GM21423 (cell line): ENCODE measurements around the gene SLC10A7.
A peak's percentile ranks its signal among the peaks of the same experiment; 100 is the strongest.

Experiments
- ATAC-seq: cut with Tn5 transposase; IDR thresholded peaks from one replicate; pipeline ENCODE4 v1.9.1; 2021; ENCODE audit warnings: mild to moderate bottlenecking, moderate library complexity; ENCODE audit not compliant: unreplicated experiment

SLC10A7 gene, protein sequence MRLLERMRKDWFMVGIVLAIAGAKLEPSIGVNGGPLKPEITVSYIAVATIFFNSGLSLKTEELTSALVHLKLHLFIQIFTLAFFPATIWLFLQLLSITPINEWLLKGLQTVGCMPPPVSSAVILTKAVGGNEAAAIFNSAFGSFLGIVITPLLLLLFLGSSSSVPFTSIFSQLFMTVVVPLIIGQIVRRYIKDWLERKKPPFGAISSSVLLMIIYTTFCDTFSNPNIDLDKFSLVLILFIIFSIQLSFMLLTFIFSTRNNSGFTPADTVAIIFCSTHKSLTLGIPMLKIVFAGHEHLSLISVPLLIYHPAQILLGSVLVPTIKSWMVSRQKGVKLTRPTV

DNA sequence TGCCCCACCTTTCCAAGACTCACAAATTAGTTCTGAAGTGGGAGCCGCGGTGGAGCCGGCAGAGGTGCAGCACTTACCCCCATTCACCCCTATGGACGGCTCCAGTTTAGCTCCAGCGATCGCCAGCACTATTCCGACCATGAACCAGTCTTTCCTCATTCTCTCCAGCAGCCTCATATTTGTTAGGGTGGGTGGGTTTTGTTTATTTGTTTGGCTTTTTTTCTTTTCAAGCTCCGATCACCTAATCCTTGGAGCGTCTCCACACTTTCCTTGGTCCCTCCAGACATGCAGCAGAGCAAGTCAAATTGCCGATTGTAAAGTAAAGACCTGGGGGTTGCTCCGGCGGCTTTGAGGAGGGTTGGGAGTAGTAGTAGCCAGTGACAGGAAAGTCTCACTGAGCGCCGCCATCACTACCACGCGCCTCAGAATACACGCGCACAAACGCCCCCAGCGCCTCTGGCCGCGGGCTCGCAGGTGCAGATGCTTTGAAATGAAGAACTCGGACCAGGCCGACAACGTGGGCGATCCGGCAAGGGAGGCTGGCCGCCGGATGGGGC is at the start of gene SLC10A7:
Gene SLC10A7, minus strand, starts transcription at position 400 of the 557 bp plus-strand sequence. Its CDS starts 223 bp downstream, at position 177.
- ATAC-seq, result peak; percentile 77

DNA sequence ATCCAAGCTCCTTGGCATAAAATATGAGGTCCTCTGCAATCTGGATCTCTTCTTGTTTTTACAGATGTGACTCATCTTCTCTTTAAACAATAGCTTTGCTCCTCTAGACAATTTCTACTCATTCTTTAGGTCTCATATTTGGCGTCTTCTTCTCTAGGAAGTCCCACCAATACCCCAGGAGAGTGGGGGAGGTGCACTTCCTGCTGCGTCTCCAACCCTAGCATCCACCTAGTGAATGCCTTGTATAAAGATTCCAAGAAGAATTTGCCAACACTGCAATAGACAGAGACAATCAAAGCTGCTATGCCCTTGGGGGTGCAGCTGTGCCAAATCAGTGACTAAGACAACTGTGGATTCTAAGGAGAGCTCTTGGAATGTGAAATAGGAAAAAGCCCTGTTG is 45.7 kb upstream of the SLC10A7 start:
- no peak for ATAC-seq

DNA sequence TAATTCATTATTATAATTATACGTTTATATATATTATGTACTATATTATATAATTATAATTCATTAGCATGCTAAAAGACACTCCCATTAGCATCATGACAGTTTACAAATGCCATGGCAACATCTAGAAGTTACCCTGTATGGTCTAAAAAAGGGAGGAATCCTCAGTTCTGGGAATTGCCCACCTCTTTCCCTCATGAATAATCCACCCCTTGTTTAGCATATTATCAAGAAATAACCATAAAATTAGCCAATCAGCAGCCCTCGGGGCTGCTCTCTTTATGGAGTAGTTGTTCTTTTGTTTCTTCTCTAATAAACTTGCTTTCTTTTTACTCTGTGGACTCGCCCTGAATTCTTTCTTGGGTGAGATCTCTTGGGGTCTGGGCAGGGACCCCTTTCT is 42.8 kb upstream of the SLC10A7 start:
- no peak for ATAC-seq

DNA sequence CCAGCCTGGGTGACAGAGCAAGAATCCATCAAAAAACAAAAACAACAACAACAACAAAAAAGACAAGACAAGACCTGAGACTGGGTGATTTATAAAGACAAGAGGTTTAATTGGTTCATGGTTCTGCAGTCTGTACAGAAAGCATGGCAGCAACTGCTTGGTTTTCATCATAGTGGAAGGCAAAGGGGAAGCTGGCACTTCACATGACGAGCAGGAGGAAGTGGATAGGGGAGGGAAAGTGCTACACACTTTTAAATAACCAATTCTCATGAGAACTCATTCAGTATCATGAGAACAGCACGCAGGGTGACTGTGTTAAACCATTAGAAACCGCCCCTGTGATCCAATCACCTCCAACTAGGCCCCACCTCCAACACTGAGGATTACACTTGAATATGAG is 28.4 kb upstream of the SLC10A7 start:
- no peak for ATAC-seq

DNA sequence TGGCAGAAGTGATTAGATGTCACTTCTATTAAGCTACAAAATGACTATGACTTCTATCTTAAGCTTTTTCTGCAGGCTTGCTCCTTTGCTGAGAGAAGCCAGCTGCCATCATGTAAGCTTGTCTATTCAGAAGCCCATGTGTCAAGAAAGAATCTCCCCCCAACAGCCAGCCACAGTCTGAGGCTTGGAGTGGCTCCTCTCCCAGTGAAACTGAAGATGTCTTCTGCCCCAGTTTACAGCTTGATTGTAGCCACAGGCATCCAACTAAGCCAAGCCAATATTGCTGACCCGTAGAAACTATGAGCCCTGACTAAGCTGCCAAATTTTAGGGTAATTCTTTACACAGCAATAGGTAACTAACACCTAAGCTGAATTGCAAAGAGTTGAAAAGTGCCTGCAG is 26.7 kb upstream of the SLC10A7 start:
- no peak for ATAC-seq

DNA sequence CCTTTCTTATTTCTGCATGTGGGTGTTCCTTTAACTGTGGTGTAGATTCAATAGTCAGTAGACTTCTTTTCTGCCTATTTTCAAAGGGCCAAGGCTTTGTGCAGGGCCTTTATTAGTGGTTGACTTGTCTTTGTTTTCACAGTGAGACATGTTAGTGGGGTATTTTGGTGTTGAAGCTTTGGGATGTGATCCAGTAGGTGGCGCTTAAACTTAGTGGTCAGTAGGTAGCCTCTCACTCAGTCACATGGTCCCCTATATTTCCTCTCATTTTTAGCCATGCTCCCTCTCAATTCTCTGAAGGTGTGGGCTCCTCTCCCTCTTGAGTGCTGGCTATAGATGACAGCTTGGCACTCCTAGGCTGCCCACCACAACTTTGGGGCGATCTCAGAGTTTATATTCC is 23.4 kb upstream of the SLC10A7 start:
- peak; percentile 55 for ATAC-seq

DNA sequence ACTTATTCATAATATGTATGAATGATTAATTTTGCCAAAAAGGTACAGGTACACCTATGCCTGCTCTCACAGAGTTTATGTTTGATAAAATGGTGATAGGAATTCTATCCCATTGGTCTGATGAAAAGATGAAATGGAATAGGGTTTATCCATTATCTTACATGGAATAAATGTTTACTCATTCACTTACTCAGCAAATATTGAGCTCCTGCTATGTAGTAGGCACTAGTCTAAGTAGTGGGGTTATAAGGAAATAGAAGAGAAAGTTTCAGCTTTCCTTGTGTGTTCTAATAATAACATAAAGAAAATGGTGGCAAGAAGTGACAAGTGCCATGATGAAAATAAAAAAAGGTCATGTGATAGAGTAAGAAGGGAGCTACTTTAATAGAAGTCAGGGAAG is 12.4 kb upstream of the SLC10A7 start:
- no peak for ATAC-seq

DNA sequence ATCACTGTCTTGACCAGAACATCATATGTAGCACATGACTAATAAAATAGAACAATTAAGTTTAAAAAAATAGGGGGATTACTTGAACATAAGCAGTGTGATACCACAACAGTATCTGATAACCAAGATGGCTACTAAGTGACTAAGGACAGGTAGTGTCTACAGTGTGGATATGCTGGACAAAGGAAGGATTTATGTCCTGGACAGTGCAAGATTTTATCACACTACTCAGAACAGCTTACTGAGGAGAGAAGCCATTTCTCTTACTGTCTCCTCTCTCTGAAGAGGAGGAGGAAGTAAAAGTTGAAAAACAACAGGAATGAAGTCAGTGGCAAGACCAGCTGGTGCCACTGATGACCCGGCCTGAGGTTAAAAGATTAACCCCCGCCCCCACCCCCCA is 4.0 kb upstream of the SLC10A7 start:
- ATAC-seq, result no peak

DNA sequence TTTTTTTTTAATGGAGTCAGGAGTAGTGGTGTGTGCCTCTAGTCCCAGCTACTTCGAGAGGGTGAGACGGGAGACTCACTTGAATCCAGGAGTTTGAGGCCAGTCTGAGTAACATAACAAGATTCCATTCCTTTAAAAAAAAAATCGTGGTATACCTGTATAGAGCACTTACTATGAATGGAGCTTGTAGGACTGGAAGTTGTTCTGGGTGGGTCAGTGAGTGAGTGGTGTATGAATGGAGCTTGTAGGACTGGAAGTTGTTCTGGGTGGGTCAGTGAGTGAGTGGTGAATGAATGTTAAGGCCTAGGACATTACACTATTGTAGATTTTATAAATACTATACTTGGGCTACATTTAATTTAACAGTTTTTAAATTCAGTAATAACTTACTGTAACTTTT is 2.9 kb upstream of the SLC10A7 start:
- no peak for ATAC-seq

DNA sequence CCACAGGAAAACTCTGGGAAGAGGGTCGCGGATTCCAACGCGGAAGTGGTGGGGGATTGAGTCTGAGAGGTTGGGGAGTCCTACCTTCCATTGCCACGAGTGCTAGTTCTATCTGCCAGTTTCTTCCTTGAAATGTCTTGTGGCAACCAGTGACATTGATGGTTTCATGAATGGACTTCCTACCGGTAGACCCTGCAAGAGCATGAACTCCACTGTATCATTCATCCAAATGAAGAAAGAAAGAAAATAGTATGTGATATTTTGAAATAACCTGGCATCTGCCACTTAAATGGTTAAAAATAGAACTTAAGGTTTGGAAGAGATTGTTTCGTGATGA is 1.1 kb upstream of the SLC10A7 start:
- ATAC-seq, result peak; percentile 16

DNA sequence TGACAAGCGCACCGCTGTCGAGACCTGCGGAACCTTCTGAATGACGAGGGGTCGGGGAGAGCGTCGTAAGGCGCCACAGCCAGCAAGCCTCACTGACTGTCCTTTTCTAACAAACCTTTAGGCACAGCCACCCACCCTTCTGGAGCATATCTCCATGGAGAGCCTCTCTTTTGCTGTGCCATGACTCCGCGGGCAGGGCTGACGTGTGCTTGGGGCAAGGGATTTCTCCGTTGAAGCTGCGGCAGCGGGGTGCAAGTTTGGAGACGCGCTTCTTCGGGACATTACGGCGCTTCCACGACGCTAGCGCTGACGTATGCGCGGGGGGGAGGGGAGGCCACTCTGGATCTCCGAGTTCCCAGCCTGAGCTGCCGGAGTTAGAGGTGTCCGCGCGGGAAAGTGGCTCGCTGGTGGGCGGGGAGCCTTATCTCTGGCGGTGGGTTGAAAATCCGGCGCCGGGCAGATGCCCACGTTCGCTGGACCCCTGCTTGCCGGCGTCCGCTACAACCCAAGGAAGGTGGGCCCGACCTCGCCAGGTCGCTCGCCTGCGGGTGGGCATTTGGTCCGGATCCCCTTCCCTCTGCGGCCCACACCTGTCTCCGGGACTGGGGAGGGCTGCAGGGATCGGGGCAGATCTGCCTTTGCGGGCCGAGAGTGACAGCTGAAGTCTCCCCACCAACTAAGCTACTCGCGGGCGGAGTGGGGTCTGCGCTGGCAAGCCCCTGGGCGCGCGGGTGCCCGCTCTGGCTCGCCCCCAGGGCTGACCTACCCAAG is 543 bp upstream of the SLC10A7 start:
- ATAC-seq, result peak; percentile 69

DNA sequence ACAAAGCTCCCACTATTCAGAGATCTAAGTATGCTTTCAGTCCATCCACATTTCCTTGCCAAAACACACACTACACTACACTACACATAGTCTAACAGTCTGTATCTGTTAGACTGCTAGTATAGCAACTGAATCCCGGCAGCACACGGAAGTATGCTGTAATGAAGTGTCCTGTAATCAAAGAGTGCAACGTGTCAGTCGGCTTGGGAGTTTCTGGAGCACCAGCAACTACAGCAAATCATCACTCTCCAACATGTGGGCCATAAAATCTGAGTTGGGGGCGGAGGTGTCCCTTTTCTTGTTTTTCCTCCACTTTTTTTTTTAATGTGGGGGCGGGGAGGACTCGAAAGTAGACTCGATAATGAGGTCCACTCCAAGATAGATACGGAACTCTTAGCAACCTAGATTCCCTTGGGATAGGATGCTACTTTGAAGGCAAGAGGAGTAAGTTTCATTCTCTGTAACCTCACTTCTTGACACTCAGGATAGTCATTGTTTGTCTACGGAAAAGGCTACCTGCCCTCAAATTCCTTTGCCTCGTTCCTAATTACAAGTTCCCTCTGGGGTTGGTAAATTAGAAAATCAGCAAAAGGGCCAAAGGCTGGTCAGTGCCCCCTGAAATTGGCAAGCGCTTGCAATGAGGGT is 722 bp downstream of the SLC10A7 start:
- ATAC-seq, result peak; percentile 34

DNA sequence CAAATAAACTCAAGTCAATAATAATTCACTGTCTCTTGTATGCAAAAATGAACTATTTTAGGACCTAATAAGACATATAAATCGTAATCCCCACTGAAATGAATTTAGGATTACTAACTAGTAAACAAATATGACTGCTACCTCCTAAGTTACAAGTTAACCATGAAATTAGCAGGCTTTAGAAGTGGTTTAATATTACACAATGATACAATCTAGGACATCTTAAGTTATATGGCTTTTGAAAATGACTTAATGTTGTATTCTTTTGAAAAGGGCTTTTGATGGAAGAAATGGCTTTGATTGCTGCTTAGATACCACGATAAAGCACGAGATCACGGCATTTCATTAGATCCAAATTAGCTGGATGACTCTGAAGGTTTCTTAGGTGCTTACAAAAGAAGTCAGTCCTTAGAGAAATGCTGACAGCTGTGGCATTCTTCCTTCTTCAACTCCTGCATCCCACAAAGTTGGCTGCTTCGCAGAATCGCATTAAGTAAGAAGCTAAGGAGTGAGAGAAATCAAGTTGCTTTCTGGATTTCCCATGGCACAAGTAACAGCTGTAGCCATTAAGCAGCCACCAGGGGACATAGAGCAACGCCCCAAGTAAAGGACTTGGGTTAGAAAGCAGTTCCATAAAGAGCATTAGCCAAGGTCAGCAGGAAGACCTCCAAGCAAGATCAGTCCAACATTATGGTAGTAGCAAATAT is 6.9 kb downstream of the SLC10A7 start:
- no peak for ATAC-seq

DNA sequence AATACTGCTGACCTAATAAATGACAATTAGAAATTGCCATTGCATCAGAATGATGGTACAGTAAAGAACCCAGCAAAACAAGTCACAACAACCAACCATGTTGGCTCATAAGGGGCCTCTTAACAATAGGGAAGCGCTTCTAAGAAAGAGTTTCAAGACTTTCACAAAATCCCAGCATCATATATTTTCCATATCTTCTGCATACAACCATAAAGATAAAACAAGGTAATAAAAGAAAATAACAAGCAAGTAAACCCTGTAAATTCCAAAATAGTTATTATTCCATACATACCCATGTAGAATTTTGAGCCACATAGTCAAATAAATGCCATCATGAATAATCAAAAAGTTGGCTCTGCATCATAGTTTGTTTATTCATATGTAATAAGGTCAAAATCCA is 8.2 kb downstream of the SLC10A7 start:
- ATAC-seq, result no peak

DNA sequence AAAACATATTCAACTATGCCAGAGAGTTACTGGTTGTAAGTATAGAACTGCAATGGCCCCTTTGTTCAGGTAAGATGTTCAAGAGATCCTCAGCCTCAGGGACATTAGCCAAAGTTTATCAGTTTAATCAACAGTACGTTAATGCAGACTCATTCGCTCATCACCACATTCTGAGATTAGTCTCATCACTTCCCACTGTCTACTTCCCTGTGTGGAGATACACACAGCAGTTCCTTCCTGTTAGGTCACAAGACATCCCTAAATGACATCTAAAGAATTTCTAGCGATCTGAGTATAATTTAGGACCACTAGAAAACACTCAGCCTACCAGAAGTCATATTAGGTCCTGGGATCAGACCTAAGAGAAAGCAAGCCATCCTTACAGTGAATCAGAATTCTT is 10.4 kb downstream of the SLC10A7 start:
- no peak for ATAC-seq

DNA sequence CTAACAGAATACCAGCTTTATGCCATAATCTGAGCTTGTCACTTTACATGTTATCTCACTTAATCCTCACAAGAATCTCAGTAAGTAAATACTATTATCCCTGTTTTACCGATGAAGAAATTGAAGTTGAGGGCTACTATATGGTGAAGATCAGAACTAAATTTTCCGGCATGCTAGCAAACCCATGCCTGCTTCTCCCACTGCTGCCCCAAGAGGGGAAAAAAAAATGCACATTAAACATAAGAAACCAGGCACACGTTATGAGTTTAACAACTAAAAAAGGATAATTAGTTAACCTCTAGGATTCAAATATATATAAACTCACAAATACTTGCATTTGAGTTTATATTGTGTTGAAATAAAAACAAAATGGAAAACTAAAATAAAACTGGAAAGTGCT is 10.8 kb downstream of the SLC10A7 start:
- ATAC-seq, result no peak

DNA sequence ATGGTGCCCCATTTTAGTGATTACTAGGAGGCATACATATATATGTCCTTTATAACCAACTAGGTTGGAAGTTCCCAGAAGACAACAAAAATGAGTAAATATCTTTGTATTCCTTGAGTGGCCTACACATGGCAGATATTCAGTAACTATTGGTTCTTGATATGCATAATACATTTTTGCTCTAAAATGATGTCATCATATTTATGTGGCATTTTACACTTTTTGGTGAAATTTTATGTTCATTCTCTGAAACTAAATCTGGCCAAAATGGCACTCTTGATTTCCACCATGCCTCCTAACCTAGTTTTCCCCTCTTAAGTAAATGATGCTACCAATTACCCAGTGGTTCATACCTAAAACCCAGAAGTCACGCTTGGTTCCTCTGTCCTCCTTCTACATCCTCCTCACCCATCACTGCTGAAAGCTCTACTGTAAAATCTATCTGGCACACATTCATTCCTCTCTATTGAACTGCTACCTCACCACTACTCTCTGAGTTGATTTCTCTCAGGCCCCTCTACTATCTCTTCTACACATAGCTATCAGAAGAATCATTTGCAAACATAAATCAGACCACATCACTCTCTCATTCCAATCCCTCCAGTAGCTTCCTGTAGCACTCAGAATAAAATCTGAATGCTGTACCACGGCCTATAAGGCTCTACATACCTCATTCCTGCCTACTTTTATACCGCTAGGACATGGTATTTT is 13.4 kb downstream of the SLC10A7 start:
- no peak for ATAC-seq

DNA sequence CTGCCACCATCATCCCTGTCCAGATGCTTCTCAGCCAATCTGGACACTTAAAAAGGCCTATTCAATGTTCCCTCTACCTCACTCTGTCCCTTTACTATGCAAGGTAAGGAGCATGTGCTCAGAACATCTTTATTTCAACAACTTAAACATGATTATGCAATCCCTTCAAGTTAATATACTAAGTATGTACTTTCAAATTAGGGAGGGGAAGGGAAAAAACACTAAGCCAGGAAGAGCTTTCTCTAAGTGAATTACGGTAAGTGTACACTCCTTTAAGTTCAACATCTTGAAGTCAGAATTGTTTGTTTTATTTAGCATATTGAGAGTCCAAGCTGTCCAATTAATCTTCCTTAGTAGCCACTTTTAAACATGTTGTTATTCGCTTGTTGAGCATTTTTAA is 14.1 kb downstream of the SLC10A7 start:
- ATAC-seq, result no peak

DNA sequence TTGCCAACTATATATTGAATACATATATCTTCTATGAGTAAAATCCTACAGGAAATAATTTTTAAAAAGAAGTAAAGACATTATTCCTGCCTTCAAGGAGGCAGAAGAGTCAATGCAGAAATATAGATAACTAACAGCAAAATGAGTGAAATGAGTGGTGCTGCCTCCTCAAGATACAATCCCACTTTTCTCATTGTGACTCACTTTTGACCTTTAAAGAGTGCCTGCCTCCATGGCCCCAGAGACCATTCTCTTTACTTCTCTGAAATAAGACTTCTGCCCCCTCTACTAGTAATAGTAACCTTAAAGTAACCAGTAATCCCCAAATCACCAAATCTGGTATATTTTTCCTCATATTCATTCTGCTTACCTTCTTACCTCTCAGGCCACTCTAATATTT is 15.5 kb downstream of the SLC10A7 start:
- ATAC-seq, result no peak

DNA sequence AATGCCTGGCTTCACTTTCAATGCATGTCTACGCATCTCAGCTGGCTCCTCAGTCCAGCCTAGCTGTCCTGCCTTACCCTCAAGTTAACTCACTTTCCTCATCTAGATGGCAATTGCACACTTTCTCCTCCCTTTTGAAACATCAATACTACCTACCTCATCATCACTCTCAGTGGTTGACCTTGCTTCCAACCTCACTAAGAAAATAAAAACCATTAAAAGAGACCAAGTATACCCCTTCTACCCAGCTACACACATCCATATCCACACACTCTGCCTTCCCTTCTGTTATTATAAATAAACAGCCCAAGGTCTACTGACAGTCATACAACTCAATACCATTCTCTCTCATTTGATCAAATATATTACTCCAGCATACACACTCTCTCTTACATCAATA is 21.5 kb downstream of the SLC10A7 start:
- no peak for ATAC-seq

DNA sequence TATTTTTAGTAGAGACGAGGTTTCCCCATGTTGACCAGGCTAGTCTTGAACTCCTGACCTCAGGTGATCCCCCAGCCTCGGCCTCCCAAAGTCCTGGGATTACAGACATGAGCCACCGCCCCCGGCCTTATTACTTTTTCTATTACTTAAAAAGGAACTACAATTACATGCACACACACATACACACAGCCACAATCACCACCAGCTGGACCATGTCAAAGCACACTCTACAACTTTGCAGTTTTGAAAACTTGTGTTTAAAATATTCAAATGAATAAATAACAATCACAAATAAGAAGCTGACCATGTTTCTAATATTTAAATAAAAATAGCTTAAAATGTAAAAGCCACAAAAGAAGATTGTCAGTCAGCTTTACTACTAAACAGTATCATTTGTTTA is 23.4 kb downstream of the SLC10A7 start:
- ATAC-seq, result no peak
